ENCODE data around the gene KIF3A.

KIF3A gene

GRCh38 chr5:132736853-132737833 is at the start of gene KIF3A:
TSS of gene KIF3A (minus strand) at chr5:132737546. CDS start at chr5:132737419, 127 bp downstream.
- peak; percentile 98 for DNase-seq (ENCODE audit: low spot score)

GRCh38 chr5:132787076-132787475 is 49.7 kb upstream of the KIF3A start:
- no peak for DNase-seq (ENCODE audit: low spot score)

GRCh38 chr5:132785864-132786263 is 48.5 kb upstream of the KIF3A start:
- no peak for DNase-seq (ENCODE audit: low spot score)

GRCh38 chr5:132785365-132785764 is 48.0 kb upstream of the KIF3A start:
- no peak for DNase-seq (ENCODE audit: low spot score)

- peak; percentile 82 for DNase-seq (ENCODE audit: low spot score)
These were observed 44.8 kb upstream of the KIF3A start for GRCh38 chr5:132782101-132782500.

GRCh38 chr5:132781029-132781428 is 43.7 kb upstream of the KIF3A start:
- no peak for DNase-seq (ENCODE audit: low spot score)

GRCh38 chr5:132780577-132780976 is 43.2 kb upstream of the KIF3A start:
- DNase-seq (ENCODE audit: low spot score): no peak

- DNase-seq (ENCODE audit: low spot score): peak; percentile 97
These were observed 42.6 kb upstream of the KIF3A start for GRCh38 chr5:132779961-132780360.

- DNase-seq (ENCODE audit: low spot score): no peak
These were observed 41.5 kb upstream of the KIF3A start for GRCh38 chr5:132778856-132779255.

GRCh38 chr5:132778129-132778528 is 40.8 kb upstream of the KIF3A start:
- DNase-seq (ENCODE audit: low spot score): no peak

GRCh38 chr5:132777209-132778069 is 40.1 kb upstream of the KIF3A start, which contains the start of gene SEPTIN8:
TSS of gene SEPTIN8 (minus strand) at chr5:132777239. CDS start at chr5:132777137, 102 bp downstream.
- DNase-seq (ENCODE audit: low spot score): peak; percentile 62

GRCh38 chr5:132776938-132777208 is 39.5 kb upstream of the KIF3A start:
- DNase-seq (ENCODE audit: low spot score): no peak

GRCh38 chr5:132776131-132776937 is 39.0 kb upstream of the KIF3A start:
- peak; percentile 91 for DNase-seq (ENCODE audit: low spot score)

- peak; percentile 61 for DNase-seq (ENCODE audit: low spot score)
These were observed 38.2 kb upstream of the KIF3A start for GRCh38 chr5:132775476-132775961.

- DNase-seq (ENCODE audit: low spot score): peak; percentile 17
These were observed 37.5 kb upstream of the KIF3A start for GRCh38 chr5:132774896-132775295.

- DNase-seq (ENCODE audit: low spot score): peak; percentile 22
These were observed 37.1 kb upstream of the KIF3A start for GRCh38 chr5:132774406-132774805.

GRCh38 chr5:132773601-132774355 is 36.4 kb upstream of the KIF3A start:
- peak; percentile 38 for DNase-seq (ENCODE audit: low spot score)

- DNase-seq (ENCODE audit: low spot score): no peak
These were observed 35.8 kb upstream of the KIF3A start for GRCh38 chr5:132773114-132773513.

- DNase-seq (ENCODE audit: low spot score): no peak
These were observed 35.1 kb upstream of the KIF3A start for GRCh38 chr5:132772291-132773070.

- no peak for DNase-seq (ENCODE audit: low spot score)
These were observed 34.2 kb upstream of the KIF3A start for GRCh38 chr5:132771503-132771998.

Data from pons (tissue), 1 donor.